SK-N-SH (cell line): Measurements from ENCODE around the gene HLA-DOA. TPM values are rescaled to one million over a fixed set of nuclear protein-coding genes. Genes with fewer than 3 reads are reported as not detected.
A peak's percentile ranks its signal among the peaks of the same experiment; 100 is the strongest.

ENCODE experiments used
- CTCF ChIA-PET: fragments of 300-600, 350-600 bp; formaldehyde crosslinking; extraction: SDS; loops from one replicate; lab custom pipeline; 2021; lab: Yijun Ruan, JAX
- POLR2A ChIA-PET: fragments of 350-600 bp; sonication (Branson Sonifier 250); formaldehyde crosslinking; extraction: SDS; loops from one replicate; lab custom pipeline; 2020; ENCODE audit warnings: antibody characterized with exemption, inconsistent platforms; lab: Yijun Ruan, JAX
- DNase-seq: peaks from one replicate; pipeline ENCODE4 v3.0.0; 2012
- H2AFZ ChIP-seq: fragments of 200-600 bp; sonication (generic); 2 replicates; pipeline ENCODE4 v1.8.1; 2016; ENCODE audit warnings: antibody characterized with exemption, mild to moderate bottlenecking, low read depth
- H3F3A ChIP-seq: fragments of 200-600 bp; sonication (generic); replicated peaks from 2 replicates; pipeline ENCODE3; 2016; ENCODE audit warnings: antibody characterized with exemption, mild to moderate bottlenecking; ENCODE audit not compliant: insufficient read depth
- H3K27ac ChIP-seq, 2 experiments: fragments of 200-500 bp in 1 of 2; fragments of 200-600 bp in 1 of 2; sonication (Bioruptor generic) in 1 of 2; sonication (generic), shearing (Covaris generic) in 1 of 2; 2 replicates each; pipeline versions ENCODE4 v1.5.1 to v1.6.1; 2014 to 2016; ENCODE audit warnings: low read depth in 2 of 2, inconsistent platforms in 1 of 2, low read length in 1 of 2, mild to moderate bottlenecking in 1 of 2, mixed read lengths in 1 of 2
- H3K27me3 ChIP-seq: fragments of 200-600 bp; sonication (generic), shearing (Covaris generic); 2 replicates; pipeline ENCODE4 v1.6.1; 2016; ENCODE audit warnings: mixed run types; ENCODE audit not compliant: insufficient read depth
- H3K36me3 ChIP-seq, 2 experiments: fragments of 200-500 bp in 1 of 2; fragments of 200-600 bp in 1 of 2; sonication (Bioruptor generic) in 1 of 2; sonication (generic) in 1 of 2; replicated peaks in 1 of 2; 2 replicates each; pipeline versions ENCODE3 to v1.5.1; 2014 to 2016; ENCODE audit warnings: low read length in 1 of 2, mild to moderate bottlenecking in 1 of 2; ENCODE audit not compliant: insufficient read depth in 2 of 2, control insufficient read depth in 1 of 2
- H3K4me1 ChIP-seq, 2 experiments: fragments of 200-500 bp in 1 of 2; fragments of 200-600 bp in 1 of 2; sonication (Bioruptor generic) in 1 of 2; sonication (generic), shearing (Covaris generic) in 1 of 2; 2 replicates each; pipeline versions ENCODE4 v1.5.1 to v1.6.1; 2014 to 2016; ENCODE audit warnings: low read depth in 1 of 2, low read length in 1 of 2, mixed run types in 1 of 2; ENCODE audit not compliant: insufficient read depth in 2 of 2, control insufficient read depth in 1 of 2
- H3K4me2 ChIP-seq: fragments of 200-600 bp; sonication (generic), shearing (Covaris generic); 2 replicates; pipeline ENCODE4 v1.6.1; 2017; ENCODE audit warnings: mixed run types
- H3K4me3 ChIP-seq, 2 experiments: fragments of 200-500 bp in 1 of 2; fragments of 200-600 bp in 1 of 2; sonication (Bioruptor generic) in 1 of 2; sonication (generic), shearing (Covaris generic) in 1 of 2; 2 replicates each; pipeline versions ENCODE4 v1.5.1 to v1.8.1; 2014 to 2016; ENCODE audit warnings: low read depth in 2 of 2, inconsistent platforms in 1 of 2, low read length in 1 of 2, mild to moderate bottlenecking in 1 of 2, mixed read lengths in 1 of 2, moderate library complexity in 1 of 2
- H3K79me2 ChIP-seq: fragments of 200-600 bp; sonication (generic); 2 replicates; pipeline ENCODE4 v1.8.1; 2017; ENCODE audit warnings: mild to moderate bottlenecking; ENCODE audit not compliant: insufficient read depth
- H3K9ac ChIP-seq: fragments of 200-600 bp; sonication (generic); 2 replicates; pipeline ENCODE4 v1.6.1; 2017; ENCODE audit warnings: mixed run types
- H3K9me2 ChIP-seq: fragments of 200-600 bp; sonication (generic); 2 replicates; pipeline ENCODE4 v1.6.1; 2017; ENCODE audit warnings: mixed run types
- H3K9me3 ChIP-seq: fragments of 200-600 bp; sonication (generic); 2 replicates; pipeline ENCODE4 v1.6.1; 2017; ENCODE audit warnings: mixed run types, mild to moderate bottlenecking, moderate library complexity
- H4K20me1 ChIP-seq: fragments of 200-600 bp; sonication (generic); 2 replicates; pipeline ENCODE4 v1.6.1; 2017; ENCODE audit warnings: mild to moderate bottlenecking, mixed run types; ENCODE audit not compliant: insufficient read depth
- CHD2 ChIP-seq: fragments of 150-350 bp; IDR thresholded peaks from 2 replicates; pipeline ENCODE4 v1.6.1; 2018; ENCODE audit warnings: low read length; ENCODE audit not compliant: partially characterized antibody
- ELF1 ChIP-seq: IDR thresholded peaks from 2 replicates; pipeline ENCODE4 v1.4.0; 2012
- EP300 ChIP-seq, 2 experiments: IDR thresholded peaks; 2 replicates each; pipeline versions ENCODE4 v1.4.0 to v1.6.1; 2012; ENCODE audit warnings: borderline replicate concordance in 1 of 2, low read depth in 1 of 2, low read length in 1 of 2
- FOXJ3 ChIP-seq: sonication (generic); formaldehyde crosslinking; IDR thresholded peaks from 2 replicates; pipeline ENCODE4 v1.5.1; 2020; ENCODE audit warnings: mild to moderate bottlenecking, missing genetic modification reagents
- FOXM1 ChIP-seq: IDR thresholded peaks from 2 replicates; pipeline ENCODE4 v1.4.0; 2012; ENCODE audit warnings: low read depth, mild to moderate bottlenecking
- JUND ChIP-seq: IDR thresholded peaks from 2 replicates; pipeline ENCODE4 v1.4.0; 2012
- MEF2A ChIP-seq: IDR thresholded peaks from 2 replicates; pipeline ENCODE4 v1.4.0; 2012; ENCODE audit warnings: low read depth, borderline replicate concordance
- MXI1 ChIP-seq: IDR thresholded peaks from 2 replicates; pipeline ENCODE4 v1.6.1; 2012; ENCODE audit warnings: mild to moderate bottlenecking, low read depth, low read length, improper control_type of control experiment
- NFIC ChIP-seq: IDR thresholded peaks from 2 replicates; pipeline ENCODE4 v1.4.0; 2012; ENCODE audit warnings: borderline replicate concordance
- NRF1 ChIP-seq: IDR thresholded peaks from 2 replicates; pipeline ENCODE4 v1.6.1; 2012; ENCODE audit warnings: low read depth, mild to moderate bottlenecking, low read length
- POLR2AphosphoS5 ChIP-seq: IDR thresholded peaks from 2 replicates; pipeline ENCODE4 v1.6.1; 2012; ENCODE audit warnings: low read depth, low read length
- RAD21 ChIP-seq: IDR thresholded peaks from 2 replicates; pipeline ENCODE4 v1.6.1; 2012; ENCODE audit warnings: mild to moderate bottlenecking, low read length
- RCOR1 ChIP-seq: fragments of 150-350 bp; IDR thresholded peaks from 2 replicates; pipeline ENCODE4 v1.6.1; 2017; ENCODE audit warnings: antibody characterized with exemption, low read length
- RFX5 ChIP-seq: IDR thresholded peaks from 2 replicates; pipeline ENCODE4 v1.6.1; 2012; ENCODE audit warnings: mild to moderate bottlenecking, improper control_type of control experiment, low read length
- RXRA ChIP-seq: IDR thresholded peaks from 2 replicates; pipeline ENCODE4 v1.4.0; 2012; ENCODE audit warnings: low read depth, mild to moderate bottlenecking, borderline replicate concordance
- SMC3 ChIP-seq: IDR thresholded peaks from 2 replicates; pipeline ENCODE4 v1.6.1; 2012; ENCODE audit warnings: low read depth, low read length, improper control_type of control experiment
- TAF1 ChIP-seq: IDR thresholded peaks from 2 replicates; pipeline ENCODE4 v1.6.1; 2012; ENCODE audit warnings: low read depth, mild to moderate bottlenecking, low read length, moderate library complexity, borderline replicate concordance
- TEAD4 ChIP-seq: IDR thresholded peaks from 2 replicates; pipeline ENCODE4 v1.4.0; 2012; ENCODE audit warnings: mild to moderate bottlenecking, borderline replicate concordance; ENCODE audit not compliant: insufficient read depth
- YY1 ChIP-seq: IDR thresholded peaks from 2 replicates; pipeline ENCODE4 v1.4.0; 2012; ENCODE audit warnings: low read depth, mild to moderate bottlenecking
- WGBS: methylation state at CpG from one replicate; pipeline ENCODE4 v1.1.6; 2017; ENCODE audit warnings: low lambda C conversion rate; 5-methylcytosine and 5-hydroxymethylcytosine counted together
- polyA plus RNA-seq, 3 experiments: library from polyadenylated mRNA; depleted of rRNA; stranded (reverse); fragments of >200 nt; gene quantifications; 2 replicates each; pipeline ENCODE4 v1.2.3, GENCODE V29; 2012
- TF ChIP-seq, protein P1 (sequence below): fragments of 150-350 bp; IDR thresholded peaks from 2 replicates; pipeline ENCODE4 v1.6.1; 2016; ENCODE audit warnings: mild to moderate bottlenecking, low read depth, low read length
- TF ChIP-seq, protein P2 (sequence below): IDR thresholded peaks from 2 replicates; pipeline ENCODE4 v1.6.1; 2012; ENCODE audit warnings: mild to moderate bottlenecking, low read depth, low read length, moderate library complexity
- TF ChIP-seq, protein P3 (sequence below): fragments of 150-350 bp; IDR thresholded peaks from 2 replicates; pipeline ENCODE4 v1.6.1; 2017; ENCODE audit warnings: antibody characterized with exemption, low read length, low read depth, borderline replicate concordance
- TF ChIP-seq, protein P4 (sequence below): IDR thresholded peaks from 2 replicates; pipeline ENCODE4 v1.4.0; 2012; ENCODE audit warnings: low read depth
- TF ChIP-seq, protein P5 (sequence below): IDR thresholded peaks from 2 replicates; pipeline ENCODE4 v1.4.0; 2012; ENCODE audit warnings: low read depth, borderline replicate concordance
- TF ChIP-seq, protein P6 (sequence below): fragments of 200-600 bp; sonication (generic); IDR thresholded peaks from 2 replicates; pipeline ENCODE4 v1.6.1; 2017; ENCODE audit warnings: antibody characterized with exemption, mild to moderate bottlenecking, moderate library complexity

Gene HLA-DOA
- polyA plus RNA-seq, 1 of the 3 experiments (the other 2 are of a cell fraction), result not detected

DNA sequence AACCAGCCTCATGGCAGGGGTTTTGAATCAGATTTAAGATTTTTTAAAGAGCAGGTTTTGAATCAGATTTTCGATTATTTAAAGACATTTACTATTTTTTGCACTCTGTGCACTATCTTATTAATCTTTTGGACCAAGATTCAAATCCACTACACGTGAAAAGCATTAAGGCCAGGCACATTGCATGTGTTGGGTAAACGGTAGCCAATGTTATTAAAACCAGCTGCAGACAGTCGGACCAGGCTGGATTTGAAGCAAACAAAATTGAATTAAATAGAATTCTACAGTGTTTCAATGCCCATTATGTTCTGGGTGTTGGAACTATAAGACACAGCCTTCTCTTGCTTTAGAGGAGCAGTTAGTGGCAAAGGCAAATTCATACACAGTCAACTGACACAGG, 7.7 kb downstream of the HLA-DOA start:
- 8% methylated on average over 4 of the region's 4 CpGs for WGBS
- Histone ChIP-seq H3K79me2 (no peaks in the 10 kb centered on the region), H3K9ac (no peak overlapping the region), H3K27ac (peak overlapping the region in 1 of 2 experiments; percentile 87; a peak in 2 of 4 replicates), H3K9me2 (no peaks in the 10 kb centered on the region), H3K27me3 (peaks cover 46% of the 10 kb centered on the region), H3K4me2 (no peak overlapping the region), H3K9me3 (no peaks in the 10 kb centered on the region), H4K20me1 (no peaks in the 10 kb centered on the region), H3F3A (no peaks in the 10 kb centered on the region), H3K4me1 (peaks cover 0 to 16% of the 10 kb centered on the region in 2 experiments; a peak in 1 of 4 replicates), H3K4me3 (no peak overlapping the region), H3K36me3 (no peaks in the 10 kb centered on the region), H2AFZ (no peak overlapping the region)
- POLR2A ChIA-PET, result no interaction called here
- peak; percentile 63 for DNase-seq
- CTCF ChIA-PET, result interaction anchor here (0.6 to 9.2 kb wide), 12 partner anchors 9 to 160 kb away, joined by 3 to 71 read pairs (median 6); no protein-coding TSS in a partner anchor
- TF ChIP-seq, protein P1, sequence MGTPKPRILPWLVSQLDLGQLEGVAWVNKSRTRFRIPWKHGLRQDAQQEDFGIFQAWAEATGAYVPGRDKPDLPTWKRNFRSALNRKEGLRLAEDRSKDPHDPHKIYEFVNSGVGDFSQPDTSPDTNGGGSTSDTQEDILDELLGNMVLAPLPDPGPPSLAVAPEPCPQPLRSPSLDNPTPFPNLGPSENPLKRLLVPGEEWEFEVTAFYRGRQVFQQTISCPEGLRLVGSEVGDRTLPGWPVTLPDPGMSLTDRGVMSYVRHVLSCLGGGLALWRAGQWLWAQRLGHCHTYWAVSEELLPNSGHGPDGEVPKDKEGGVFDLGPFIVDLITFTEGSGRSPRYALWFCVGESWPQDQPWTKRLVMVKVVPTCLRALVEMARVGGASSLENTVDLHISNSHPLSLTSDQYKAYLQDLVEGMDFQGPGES, result no peak
- TF ChIP-seq YY1 (no peak), NFIC (no peak), MXI1 (peak; percentile 71; the same call in 1 of the 2 replicates), MEF2A (no peak), SMC3 (no peak), TAF1 (no peak), POLR2AphosphoS5 (no peak), CHD2 (peak; percentile 61), NRF1 (no peak), ELF1 (no peak), RFX5 (no peak), JUND (no peak), RCOR1 (peak; percentile 85), RXRA (no peak), FOXJ3 (no peak), EP300 (IDR thresholded peaks at IDR 0.05; ENCODE audit: borderline replicate concordance in 1 of 2, low read depth in 1 of 2, low read length in 1 of 2) (peak in 1 of 2 experiments; percentile 62; a peak in 1 of 4 replicates), FOXM1 (no peak), TEAD4 (no peak), RAD21 (no peak)
- TF ChIP-seq, protein P2, sequence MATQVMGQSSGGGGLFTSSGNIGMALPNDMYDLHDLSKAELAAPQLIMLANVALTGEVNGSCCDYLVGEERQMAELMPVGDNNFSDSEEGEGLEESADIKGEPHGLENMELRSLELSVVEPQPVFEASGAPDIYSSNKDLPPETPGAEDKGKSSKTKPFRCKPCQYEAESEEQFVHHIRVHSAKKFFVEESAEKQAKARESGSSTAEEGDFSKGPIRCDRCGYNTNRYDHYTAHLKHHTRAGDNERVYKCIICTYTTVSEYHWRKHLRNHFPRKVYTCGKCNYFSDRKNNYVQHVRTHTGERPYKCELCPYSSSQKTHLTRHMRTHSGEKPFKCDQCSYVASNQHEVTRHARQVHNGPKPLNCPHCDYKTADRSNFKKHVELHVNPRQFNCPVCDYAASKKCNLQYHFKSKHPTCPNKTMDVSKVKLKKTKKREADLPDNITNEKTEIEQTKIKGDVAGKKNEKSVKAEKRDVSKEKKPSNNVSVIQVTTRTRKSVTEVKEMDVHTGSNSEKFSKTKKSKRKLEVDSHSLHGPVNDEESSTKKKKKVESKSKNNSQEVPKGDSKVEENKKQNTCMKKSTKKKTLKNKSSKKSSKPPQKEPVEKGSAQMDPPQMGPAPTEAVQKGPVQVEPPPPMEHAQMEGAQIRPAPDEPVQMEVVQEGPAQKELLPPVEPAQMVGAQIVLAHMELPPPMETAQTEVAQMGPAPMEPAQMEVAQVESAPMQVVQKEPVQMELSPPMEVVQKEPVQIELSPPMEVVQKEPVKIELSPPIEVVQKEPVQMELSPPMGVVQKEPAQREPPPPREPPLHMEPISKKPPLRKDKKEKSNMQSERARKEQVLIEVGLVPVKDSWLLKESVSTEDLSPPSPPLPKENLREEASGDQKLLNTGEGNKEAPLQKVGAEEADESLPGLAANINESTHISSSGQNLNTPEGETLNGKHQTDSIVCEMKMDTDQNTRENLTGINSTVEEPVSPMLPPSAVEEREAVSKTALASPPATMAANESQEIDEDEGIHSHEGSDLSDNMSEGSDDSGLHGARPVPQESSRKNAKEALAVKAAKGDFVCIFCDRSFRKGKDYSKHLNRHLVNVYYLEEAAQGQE, result no peak
- TF ChIP-seq, protein P3, sequence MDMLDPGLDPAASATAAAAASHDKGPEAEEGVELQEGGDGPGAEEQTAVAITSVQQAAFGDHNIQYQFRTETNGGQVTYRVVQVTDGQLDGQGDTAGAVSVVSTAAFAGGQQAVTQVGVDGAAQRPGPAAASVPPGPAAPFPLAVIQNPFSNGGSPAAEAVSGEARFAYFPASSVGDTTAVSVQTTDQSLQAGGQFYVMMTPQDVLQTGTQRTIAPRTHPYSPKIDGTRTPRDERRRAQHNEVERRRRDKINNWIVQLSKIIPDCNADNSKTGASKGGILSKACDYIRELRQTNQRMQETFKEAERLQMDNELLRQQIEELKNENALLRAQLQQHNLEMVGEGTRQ, result no peak
- TF ChIP-seq, protein P4, sequence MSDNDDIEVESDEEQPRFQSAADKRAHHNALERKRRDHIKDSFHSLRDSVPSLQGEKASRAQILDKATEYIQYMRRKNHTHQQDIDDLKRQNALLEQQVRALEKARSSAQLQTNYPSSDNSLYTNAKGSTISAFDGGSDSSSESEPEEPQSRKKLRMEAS, result no peak
- TF ChIP-seq, protein P5, sequence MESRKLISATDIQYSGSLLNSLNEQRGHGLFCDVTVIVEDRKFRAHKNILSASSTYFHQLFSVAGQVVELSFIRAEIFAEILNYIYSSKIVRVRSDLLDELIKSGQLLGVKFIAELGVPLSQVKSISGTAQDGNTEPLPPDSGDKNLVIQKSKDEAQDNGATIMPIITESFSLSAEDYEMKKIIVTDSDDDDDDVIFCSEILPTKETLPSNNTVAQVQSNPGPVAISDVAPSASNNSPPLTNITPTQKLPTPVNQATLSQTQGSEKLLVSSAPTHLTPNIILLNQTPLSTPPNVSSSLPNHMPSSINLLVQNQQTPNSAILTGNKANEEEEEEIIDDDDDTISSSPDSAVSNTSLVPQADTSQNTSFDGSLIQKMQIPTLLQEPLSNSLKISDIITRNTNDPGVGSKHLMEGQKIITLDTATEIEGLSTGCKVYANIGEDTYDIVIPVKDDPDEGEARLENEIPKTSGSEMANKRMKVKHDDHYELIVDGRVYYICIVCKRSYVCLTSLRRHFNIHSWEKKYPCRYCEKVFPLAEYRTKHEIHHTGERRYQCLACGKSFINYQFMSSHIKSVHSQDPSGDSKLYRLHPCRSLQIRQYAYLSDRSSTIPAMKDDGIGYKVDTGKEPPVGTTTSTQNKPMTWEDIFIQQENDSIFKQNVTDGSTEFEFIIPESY, result no peak
- TF ChIP-seq, protein P6, sequence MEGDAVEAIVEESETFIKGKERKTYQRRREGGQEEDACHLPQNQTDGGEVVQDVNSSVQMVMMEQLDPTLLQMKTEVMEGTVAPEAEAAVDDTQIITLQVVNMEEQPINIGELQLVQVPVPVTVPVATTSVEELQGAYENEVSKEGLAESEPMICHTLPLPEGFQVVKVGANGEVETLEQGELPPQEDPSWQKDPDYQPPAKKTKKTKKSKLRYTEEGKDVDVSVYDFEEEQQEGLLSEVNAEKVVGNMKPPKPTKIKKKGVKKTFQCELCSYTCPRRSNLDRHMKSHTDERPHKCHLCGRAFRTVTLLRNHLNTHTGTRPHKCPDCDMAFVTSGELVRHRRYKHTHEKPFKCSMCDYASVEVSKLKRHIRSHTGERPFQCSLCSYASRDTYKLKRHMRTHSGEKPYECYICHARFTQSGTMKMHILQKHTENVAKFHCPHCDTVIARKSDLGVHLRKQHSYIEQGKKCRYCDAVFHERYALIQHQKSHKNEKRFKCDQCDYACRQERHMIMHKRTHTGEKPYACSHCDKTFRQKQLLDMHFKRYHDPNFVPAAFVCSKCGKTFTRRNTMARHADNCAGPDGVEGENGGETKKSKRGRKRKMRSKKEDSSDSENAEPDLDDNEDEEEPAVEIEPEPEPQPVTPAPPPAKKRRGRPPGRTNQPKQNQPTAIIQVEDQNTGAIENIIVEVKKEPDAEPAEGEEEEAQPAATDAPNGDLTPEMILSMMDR, result no peak
